ENCODE measurements around the gene KRTAP5-6.

The KRTAP5-6 gene

GRCh38 chr11:1694846-1695547 is 2.0 kb upstream of the KRTAP5-6 start:
- peaks cover 0 to 20% (median 16%) of the 10 kb centered on the region in 4 experiments for H3K4me1 ChIP-seq (ENCODE audit: control extremely low read depth in 1 of 4, control insufficient read depth in 4 of 4, insufficient read depth in 4 of 4, low read length in 3 of 4)
- no peaks in the 10 kb centered on the region for H3K36me3 ChIP-seq (ENCODE audit: control insufficient read depth in 4 of 4, insufficient read depth in 4 of 4, low read length in 3 of 4)
- no peaks in the 10 kb centered on the region for H3K9me3 ChIP-seq (ENCODE audit: control extremely low read depth in 1 of 5, control insufficient read depth in 4 of 5, insufficient read depth in 2 of 5, low read depth in 1 of 5, low read length in 4 of 5)
- H3K4me3 ChIP-seq (ENCODE audit: control insufficient read depth in 1 of 7, extremely low read depth in 1 of 7, insufficient read depth in 4 of 7, low read depth in 2 of 7, low read length in 6 of 7): no peak overlapping the region
- DNase-seq: no peak
- H3K27me3 ChIP-seq (replicated peaks in 2 of 5; ENCODE audit: control insufficient read depth in 4 of 5, insufficient read depth in 5 of 5, low read length in 4 of 5): peaks cover 0 to 3% (median 0%) of the 10 kb centered on the region in 5 experiments
- H3K27ac ChIP-seq (ENCODE audit: insufficient read depth in 1 of 2, low read depth in 1 of 2, low read length in 2 of 2, poor library complexity in 1 of 2, severe bottlenecking in 2 of 2): no peak overlapping the region
- 97% methylated on average over 13 of the region's 15 CpGs for WGBS (ENCODE audit: insufficient coverage)
- POLR2A ChIA-PET: interaction anchor here (0.8 to 1.0 kb wide), 2 partner anchors 56 to 138 kb away, joined by 3 read pairs; partner anchors contain the start of gene IFITM10
- CTCF ChIA-PET: interaction anchor here (0.9 to 6.4 kb wide), 31 partner anchors 10 to 464 kb away, joined by 3 to 213 read pairs (median 7); partner anchors contain the start of gene SYT8

GRCh38 chr11:1695548-1696108 is 1.4 kb upstream of the KRTAP5-6 start:
- ChIA-PET POLR2A (no interaction called here), CTCF (interaction anchor here (1.5 to 6.4 kb wide), 11 partner anchors 11 to 456 kb away, joined by 4 to 213 read pairs (median 15); partner anchors contain the start of gene SYT8)
- 93% methylated on average over 3 of the region's 3 CpGs for WGBS (ENCODE audit: insufficient coverage)
- Histone ChIP-seq H3K4me1 (ENCODE audit: control extremely low read depth in 1 of 4, control insufficient read depth in 4 of 4, insufficient read depth in 4 of 4, low read length in 3 of 4) (peaks cover 0 to 17% (median 16%) of the 10 kb centered on the region in 4 experiments), H3K27ac (ENCODE audit: insufficient read depth in 1 of 2, low read depth in 1 of 2, low read length in 2 of 2, poor library complexity in 1 of 2, severe bottlenecking in 2 of 2) (no peak overlapping the region), H3K36me3 (ENCODE audit: control insufficient read depth in 4 of 4, insufficient read depth in 4 of 4, low read length in 3 of 4) (no peaks in the 10 kb centered on the region), H3K9me3 (ENCODE audit: control extremely low read depth in 1 of 5, control insufficient read depth in 4 of 5, insufficient read depth in 2 of 5, low read depth in 1 of 5, low read length in 4 of 5) (no peaks in the 10 kb centered on the region), H3K27me3 (replicated peaks in 2 of 5; ENCODE audit: control insufficient read depth in 4 of 5, insufficient read depth in 5 of 5, low read length in 4 of 5) (peaks cover 0 to 3% (median 0%) of the 10 kb centered on the region in 5 experiments), H3K4me3 (ENCODE audit: control insufficient read depth in 1 of 7, extremely low read depth in 1 of 7, insufficient read depth in 4 of 7, low read depth in 2 of 7, low read length in 6 of 7) (no peak overlapping the region)
- no peak for DNase-seq

- Histone ChIP-seq H3K27ac (ENCODE audit: insufficient read depth in 1 of 2, low read depth in 1 of 2, low read length in 2 of 2, poor library complexity in 1 of 2, severe bottlenecking in 2 of 2) (no peak overlapping the region), H3K9me3 (ENCODE audit: control extremely low read depth in 1 of 5, control insufficient read depth in 4 of 5, insufficient read depth in 2 of 5, low read depth in 1 of 5, low read length in 4 of 5) (peaks cover 0 to 4% (median 0%) of the 10 kb centered on the region in 5 experiments), H3K27me3 (replicated peaks in 2 of 5; ENCODE audit: control insufficient read depth in 4 of 5, insufficient read depth in 5 of 5, low read length in 4 of 5) (no peaks in the 10 kb centered on the region), H3K4me1 (ENCODE audit: control extremely low read depth in 1 of 4, control insufficient read depth in 4 of 4, insufficient read depth in 4 of 4, low read length in 3 of 4) (peaks cover 0 to 13% (median 0%) of the 10 kb centered on the region in 4 experiments), H3K36me3 (ENCODE audit: control insufficient read depth in 4 of 4, insufficient read depth in 4 of 4, low read length in 3 of 4) (no peaks in the 10 kb centered on the region), H3K4me3 (ENCODE audit: control insufficient read depth in 1 of 7, extremely low read depth in 1 of 7, insufficient read depth in 4 of 7, low read depth in 2 of 7, low read length in 6 of 7) (no peak overlapping the region)
- CTCF ChIA-PET: interaction anchor here (1.2 to 8.6 kb wide), 2 partner anchors 134 to 450 kb away, joined by 4 to 92 read pairs; partner anchors contain the start of gene SYT8
- DNase-seq: no peak
- 100% methylated on average over 5 of the region's 5 CpGs for WGBS (ENCODE audit: insufficient coverage)
- POLR2A ChIA-PET: no interaction called here
Measured at GRCh38 chr11:1699771-1700170, 2.8 kb downstream of the KRTAP5-6 start.

- ChIA-PET POLR2A (interaction anchor here (0.8 to 1.0 kb wide), 2 partner anchors 119 to 131 kb away, joined by 3 to 4 read pairs; no protein-coding TSS in a partner anchor), CTCF (interaction anchor here (0.7 to 8.6 kb wide), 17 partner anchors 8 to 449 kb away, joined by 3 to 92 read pairs (median 3); partner anchors contain the start of gene SYT8)
- H3K4me1 ChIP-seq (ENCODE audit: control extremely low read depth in 1 of 4, control insufficient read depth in 4 of 4, insufficient read depth in 4 of 4, low read length in 3 of 4): peaks cover 0 to 13% (median 3%) of the 10 kb centered on the region in 4 experiments
- WGBS (ENCODE audit: insufficient coverage): 77% methylated on average over 7 of the region's 10 CpGs
- DNase-seq: peak in 2 of 3 donors; percentile 26 to 35
- H3K27ac ChIP-seq (ENCODE audit: insufficient read depth in 1 of 2, low read depth in 1 of 2, low read length in 2 of 2, poor library complexity in 1 of 2, severe bottlenecking in 2 of 2): no peak overlapping the region
- H3K27me3 ChIP-seq (replicated peaks in 2 of 5; ENCODE audit: control insufficient read depth in 4 of 5, insufficient read depth in 5 of 5, low read length in 4 of 5): no peaks in the 10 kb centered on the region
- peaks cover 0 to 4% (median 2%) of the 10 kb centered on the region in 5 experiments for H3K9me3 ChIP-seq (ENCODE audit: control extremely low read depth in 1 of 5, control insufficient read depth in 4 of 5, insufficient read depth in 2 of 5, low read depth in 1 of 5, low read length in 4 of 5)
- H3K4me3 ChIP-seq (ENCODE audit: control insufficient read depth in 1 of 7, extremely low read depth in 1 of 7, insufficient read depth in 4 of 7, low read depth in 2 of 7, low read length in 6 of 7): no peak overlapping the region
- no peaks in the 10 kb centered on the region for H3K36me3 ChIP-seq (ENCODE audit: control insufficient read depth in 4 of 4, insufficient read depth in 4 of 4, low read length in 3 of 4)
Measured at GRCh38 chr11:1701091-1701807, 4.3 kb downstream of the KRTAP5-6 start.

GRCh38 chr11:1702506-1702905 is 5.5 kb downstream of the KRTAP5-6 start:
- Histone ChIP-seq H3K4me3 (ENCODE audit: control insufficient read depth in 1 of 7, extremely low read depth in 1 of 7, insufficient read depth in 4 of 7, low read depth in 2 of 7, low read length in 6 of 7) (no peak overlapping the region), H3K36me3 (ENCODE audit: control insufficient read depth in 4 of 4, insufficient read depth in 4 of 4, low read length in 3 of 4) (no peaks in the 10 kb centered on the region), H3K27ac (ENCODE audit: insufficient read depth in 1 of 2, low read depth in 1 of 2, low read length in 2 of 2, poor library complexity in 1 of 2, severe bottlenecking in 2 of 2) (no peak overlapping the region), H3K9me3 (ENCODE audit: control extremely low read depth in 1 of 5, control insufficient read depth in 4 of 5, insufficient read depth in 2 of 5, low read depth in 1 of 5, low read length in 4 of 5) (peaks cover 0 to 6% (median 3%) of the 10 kb centered on the region in 5 experiments), H3K4me1 (ENCODE audit: control extremely low read depth in 1 of 4, control insufficient read depth in 4 of 4, insufficient read depth in 4 of 4, low read length in 3 of 4) (peaks cover 0 to 10% (median 3%) of the 10 kb centered on the region in 4 experiments), H3K27me3 (replicated peaks in 2 of 5; ENCODE audit: control insufficient read depth in 4 of 5, insufficient read depth in 5 of 5, low read length in 4 of 5) (peaks cover 0 to 3% (median 0%) of the 10 kb centered on the region in 5 experiments)
- no peak for DNase-seq
- 100% methylated on average over 3 of the region's 10 CpGs for WGBS (ENCODE audit: insufficient coverage)
- POLR2A ChIA-PET: no interaction called here
- CTCF ChIA-PET: interaction anchor here (1.4 to 8.6 kb wide), 4 partner anchors 9 to 131 kb away, joined by 3 to 92 read pairs (median 7); partner anchors contain the start of gene SYT8

DNA sequence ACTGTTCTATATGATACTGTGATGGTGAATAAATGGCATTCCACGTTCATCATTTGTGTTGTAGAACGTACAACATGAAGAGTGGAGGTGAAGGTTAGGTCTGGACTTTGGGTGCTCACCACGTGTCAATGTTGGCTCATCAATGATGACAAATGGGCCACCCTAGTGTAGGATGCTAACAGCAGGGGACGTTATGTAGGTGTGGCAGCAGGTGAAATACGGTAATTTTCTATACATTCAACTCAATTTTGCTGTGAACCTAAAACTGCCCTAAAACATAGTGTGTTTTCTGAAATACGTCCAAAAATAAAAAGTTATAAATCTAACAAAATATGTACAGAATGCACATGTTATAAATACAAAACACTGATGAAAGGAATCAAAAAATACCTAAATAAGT is 6.2 kb downstream of the KRTAP5-6 start:
- Histone ChIP-seq H3K27me3 (replicated peaks in 2 of 5; ENCODE audit: control insufficient read depth in 4 of 5, insufficient read depth in 5 of 5, low read length in 4 of 5) (peaks cover 0 to 3% (median 0%) of the 10 kb centered on the region in 5 experiments), H3K4me3 (ENCODE audit: control insufficient read depth in 1 of 7, extremely low read depth in 1 of 7, insufficient read depth in 4 of 7, low read depth in 2 of 7, low read length in 6 of 7) (no peak overlapping the region), H3K9me3 (ENCODE audit: control extremely low read depth in 1 of 5, control insufficient read depth in 4 of 5, insufficient read depth in 2 of 5, low read depth in 1 of 5, low read length in 4 of 5) (peaks cover 0 to 6% (median 3%) of the 10 kb centered on the region in 5 experiments), H3K4me1 (ENCODE audit: control extremely low read depth in 1 of 4, control insufficient read depth in 4 of 4, insufficient read depth in 4 of 4, low read length in 3 of 4) (peaks cover 0 to 10% (median 3%) of the 10 kb centered on the region in 4 experiments), H3K27ac (ENCODE audit: insufficient read depth in 1 of 2, low read depth in 1 of 2, low read length in 2 of 2, poor library complexity in 1 of 2, severe bottlenecking in 2 of 2) (no peak overlapping the region), H3K36me3 (ENCODE audit: control insufficient read depth in 4 of 4, insufficient read depth in 4 of 4, low read length in 3 of 4) (no peaks in the 10 kb centered on the region)
- DNase-seq: no peak
- ChIA-PET POLR2A (no interaction called here), CTCF (interaction anchor here (0.7 to 8.6 kb wide), 4 partner anchors 9 to 130 kb away, joined by 3 to 92 read pairs (median 4); partner anchors contain the start of gene SYT8)
- WGBS (ENCODE audit: insufficient coverage): 92% methylated on average over 2 of the region's 6 CpGs

All from common myeloid progenitor, CD34-positive (primary cell).